Fibroblast of mammary gland (primary cell): ENCODE data around the gene INHA.

Source experiments
- DNase-seq: peaks from one replicate; pipeline ENCODE4 v3.0.0-alpha.2; 2010; ENCODE audit warnings: low read depth
- H3K4me3 ChIP-seq: 2 replicates; pipeline ENCODE4 v1.5.1; 2011; ENCODE audit warnings: low read depth, mild to moderate bottlenecking, low read length, moderate library complexity; ENCODE audit not compliant: control insufficient read depth
- TF ChIP-seq, protein P1 (sequence below): conservative IDR thresholded peaks from 2 replicates; pipeline ENCODE4 v1.5.1; 2011; ENCODE audit warnings: low read depth, low read length, inconsistent platforms; ENCODE audit not compliant: control insufficient read depth, insufficient read depth

INHA gene

DNA sequence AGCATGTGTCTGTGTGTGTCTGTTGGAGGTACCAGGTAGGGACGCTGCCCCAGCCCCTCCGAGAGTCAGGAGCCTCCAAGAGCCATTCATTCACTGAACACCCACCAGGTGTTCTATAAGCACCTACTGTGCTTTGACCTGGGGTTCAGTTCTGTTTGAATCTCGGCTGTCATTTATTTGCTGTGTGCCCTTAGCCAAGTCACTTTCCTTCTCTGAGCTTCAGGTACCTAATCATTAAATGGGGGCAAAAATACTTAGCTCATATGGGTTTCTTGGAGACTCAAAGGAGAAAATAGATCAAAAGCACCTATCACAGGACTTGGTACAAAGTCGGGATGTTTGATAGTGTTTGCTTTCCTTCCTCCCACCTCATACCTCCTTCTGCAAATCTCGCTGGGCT is 44.6 kb upstream of the INHA start:
- TF ChIP-seq, protein P1, sequence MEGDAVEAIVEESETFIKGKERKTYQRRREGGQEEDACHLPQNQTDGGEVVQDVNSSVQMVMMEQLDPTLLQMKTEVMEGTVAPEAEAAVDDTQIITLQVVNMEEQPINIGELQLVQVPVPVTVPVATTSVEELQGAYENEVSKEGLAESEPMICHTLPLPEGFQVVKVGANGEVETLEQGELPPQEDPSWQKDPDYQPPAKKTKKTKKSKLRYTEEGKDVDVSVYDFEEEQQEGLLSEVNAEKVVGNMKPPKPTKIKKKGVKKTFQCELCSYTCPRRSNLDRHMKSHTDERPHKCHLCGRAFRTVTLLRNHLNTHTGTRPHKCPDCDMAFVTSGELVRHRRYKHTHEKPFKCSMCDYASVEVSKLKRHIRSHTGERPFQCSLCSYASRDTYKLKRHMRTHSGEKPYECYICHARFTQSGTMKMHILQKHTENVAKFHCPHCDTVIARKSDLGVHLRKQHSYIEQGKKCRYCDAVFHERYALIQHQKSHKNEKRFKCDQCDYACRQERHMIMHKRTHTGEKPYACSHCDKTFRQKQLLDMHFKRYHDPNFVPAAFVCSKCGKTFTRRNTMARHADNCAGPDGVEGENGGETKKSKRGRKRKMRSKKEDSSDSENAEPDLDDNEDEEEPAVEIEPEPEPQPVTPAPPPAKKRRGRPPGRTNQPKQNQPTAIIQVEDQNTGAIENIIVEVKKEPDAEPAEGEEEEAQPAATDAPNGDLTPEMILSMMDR, result no peak
- DNase-seq, result no peak
- no peak overlapping the region for H3K4me3 ChIP-seq

DNA sequence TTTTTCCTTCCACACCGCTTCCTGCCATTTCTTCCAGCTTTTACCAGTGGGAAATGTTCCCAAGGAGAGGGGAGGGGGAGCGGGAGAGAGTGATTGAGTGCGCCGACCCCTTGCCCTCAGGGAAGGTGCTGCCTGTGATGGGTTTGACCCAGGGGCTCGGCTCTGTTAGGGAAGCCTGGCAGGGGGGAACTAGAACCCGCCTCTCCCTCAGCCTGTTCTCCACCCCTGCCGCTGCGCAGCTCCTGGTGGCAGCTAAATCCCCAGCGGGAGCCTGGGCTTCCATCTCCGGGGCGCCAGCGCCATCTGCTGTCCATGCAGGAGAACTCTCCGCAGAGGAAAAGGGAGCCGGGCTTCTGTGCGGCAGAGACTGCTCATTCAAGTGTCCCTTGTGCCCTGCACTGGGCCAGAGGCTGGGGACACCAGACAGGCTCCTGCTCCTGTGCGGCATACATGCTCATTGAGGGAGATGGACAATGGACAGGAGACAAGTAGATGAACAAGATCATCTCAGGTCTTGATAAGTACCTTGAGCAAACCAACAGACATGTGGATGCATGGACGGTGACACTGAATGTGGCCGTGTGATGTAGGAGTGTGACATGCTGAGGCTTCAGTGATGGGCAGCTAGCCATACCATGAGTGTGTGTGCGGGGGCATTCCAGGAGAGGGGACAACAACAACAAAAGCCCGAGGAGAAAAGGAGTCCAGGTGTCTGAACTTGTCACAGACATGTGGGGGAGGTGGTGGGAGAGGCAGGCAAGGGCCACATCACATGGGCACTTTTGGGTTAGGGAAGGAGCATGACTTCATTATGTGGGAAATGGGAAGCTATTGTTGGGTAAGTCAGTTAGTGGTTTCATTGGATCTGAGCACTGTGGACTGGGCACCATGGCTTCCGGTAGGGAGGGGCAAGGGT is 41.8 kb upstream of the INHA start:
- TF ChIP-seq, protein P1, result peak; percentile 95
- DNase-seq, result peak; percentile 76
- H3K4me3 ChIP-seq, result peak overlapping the region; percentile 10

DNA sequence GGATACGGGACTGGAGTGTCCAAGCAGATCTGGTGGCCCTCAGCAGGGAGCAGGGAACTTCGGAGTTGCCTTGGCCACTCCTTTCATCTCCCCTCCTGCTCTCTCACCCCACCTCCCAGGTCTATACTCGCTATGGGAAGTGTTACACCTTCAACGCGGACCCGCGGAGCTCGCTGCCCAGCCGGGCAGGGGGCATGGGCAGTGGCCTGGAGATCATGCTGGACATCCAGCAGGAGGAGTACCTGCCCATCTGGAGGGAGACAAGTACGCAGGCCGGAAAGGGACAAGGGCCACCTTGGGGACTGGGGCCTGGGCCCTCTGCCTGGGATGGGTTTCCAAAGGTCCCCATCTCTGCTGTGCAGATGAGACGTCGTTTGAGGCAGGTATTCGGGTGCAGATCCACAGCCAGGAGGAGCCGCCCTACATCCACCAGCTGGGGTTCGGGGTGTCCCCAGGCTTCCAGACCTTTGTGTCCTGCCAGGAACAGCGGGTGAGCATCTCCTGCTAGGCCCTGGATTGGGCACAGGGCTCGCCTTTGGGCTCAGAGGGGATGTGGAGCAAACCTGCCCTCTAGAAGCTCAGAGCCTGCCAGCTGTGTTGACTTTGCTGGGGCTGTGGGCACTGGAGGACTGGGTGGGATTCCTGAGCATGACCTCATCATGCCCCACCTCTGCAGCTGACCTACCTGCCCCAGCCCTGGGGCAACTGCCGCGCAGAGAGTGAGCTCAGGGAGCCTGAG is 40.3 kb upstream of the INHA start:
- TF ChIP-seq, protein P1, result no peak
- no peak for DNase-seq

DNA sequence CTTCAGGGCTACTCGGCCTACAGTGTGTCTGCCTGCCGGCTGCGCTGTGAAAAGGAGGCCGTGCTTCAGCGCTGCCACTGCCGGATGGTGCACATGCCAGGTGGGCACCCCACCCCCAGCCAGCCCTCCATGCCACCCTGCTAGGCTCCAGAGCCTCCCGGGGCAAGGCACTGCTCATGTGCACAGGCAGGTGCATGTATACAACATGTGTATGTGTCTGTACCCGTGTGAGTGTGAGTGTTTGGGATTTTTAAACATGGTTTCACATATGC is 39.8 kb upstream of the INHA start:
- TF ChIP-seq, protein P1, result no peak
- no peak for DNase-seq
- no peak overlapping the region for H3K4me3 ChIP-seq

More for the DNA sequence above, 40.3 kb upstream of the INHA start:
- no peak overlapping the region for H3K4me3 ChIP-seq

DNA sequence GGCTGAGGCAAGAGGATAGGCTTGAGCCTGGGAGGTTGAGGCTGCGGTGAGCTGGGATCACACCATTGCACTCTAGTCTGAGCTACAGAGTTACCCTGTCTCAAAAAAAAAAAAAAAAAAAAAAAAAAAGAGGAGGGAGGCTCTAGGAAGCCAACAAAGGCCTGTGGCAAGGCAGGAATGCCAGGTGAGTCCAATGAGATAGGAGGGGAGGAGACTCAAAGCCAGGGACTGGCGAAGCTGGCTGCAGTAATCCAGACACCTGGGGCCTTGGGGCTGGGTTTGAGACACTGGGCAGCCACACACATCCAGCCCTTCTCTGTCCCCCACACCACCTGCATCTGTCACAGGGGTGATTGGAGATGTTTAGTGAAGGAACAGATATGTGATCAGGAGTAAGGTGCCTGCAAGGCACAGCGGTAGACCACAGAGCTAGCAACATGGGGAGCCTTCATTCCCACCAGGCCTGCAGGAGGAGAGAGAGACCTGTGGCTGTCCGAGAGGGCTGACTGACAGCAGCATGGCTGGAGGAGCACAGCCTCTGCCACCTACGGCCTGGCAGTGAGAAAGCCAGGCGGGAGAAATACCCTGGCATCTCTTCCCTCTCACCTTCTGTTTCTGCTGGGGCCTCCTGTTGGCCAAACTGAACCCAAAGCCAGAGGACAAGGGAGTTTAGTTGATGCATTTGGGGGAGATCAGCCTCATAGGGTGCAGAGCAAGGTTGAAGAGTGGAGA is 38.0 kb upstream of the INHA start:
- TF ChIP-seq, protein P1, result no peak
- no peak for DNase-seq

DNA sequence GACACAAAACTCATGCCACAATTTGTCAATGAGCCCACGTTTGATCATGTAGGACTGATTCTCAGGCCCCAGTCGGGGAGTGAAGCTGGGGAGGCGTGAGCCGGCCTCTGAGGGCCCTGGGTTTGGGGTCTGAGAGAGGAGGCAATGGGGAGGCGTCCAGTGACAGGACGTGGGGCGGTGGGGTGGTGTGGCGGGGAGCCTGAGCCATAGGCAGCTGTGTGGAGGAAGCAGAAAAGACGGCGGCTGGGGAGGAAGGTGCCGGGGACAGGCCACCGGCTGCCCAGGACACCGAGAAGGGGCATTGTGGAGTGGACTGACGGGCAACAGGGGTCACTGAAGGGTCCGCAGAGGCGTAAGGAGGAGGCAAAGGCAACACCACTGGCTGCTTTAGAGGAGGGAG is 35.7 kb upstream of the INHA start:
- H3K4me3 ChIP-seq, result no peak overlapping the region
- TF ChIP-seq, protein P1, result no peak
- DNase-seq, result no peak

More for the DNA sequence above, 38.0 kb upstream of the INHA start:
- H3K4me3 ChIP-seq, result no peak overlapping the region
